OCI-LY7 (cell line): ENCODE measurements around the gene SNRNP48. TPM values are rescaled to one million over a fixed set of nuclear protein-coding genes. Genes with fewer than 3 reads are reported as not detected.

Source experiments
- BruUV-seq: library from RNA; stranded (reverse); fragments of 400-500 nt; replicated peaks from 2 replicates; lab custom pipeline; 2021; lab: Mats Ljungman, UMichigan
- CTCF ChIA-PET: fragments of 300-600 bp; sonication (Branson Sonifier 250); formaldehyde crosslinking; loops from one replicate; lab custom pipeline; 2022; ENCODE audit warnings: antibody characterized with exemption; ENCODE audit not compliant: unreplicated experiment; lab: Charles Lee
- POLR2A ChIA-PET: fragments of 300-600 bp; sonication (Branson Sonifier 250); formaldehyde crosslinking; loops from one replicate; lab custom pipeline; 2022; ENCODE audit warnings: antibody characterized with exemption; lab: Charles Lee
- DNase-seq: peaks from one replicate; pipeline ENCODE4 v3.0.0-alpha.2; 2015; ENCODE audit warnings: low spot score
- H2AFZ ChIP-seq: fragments of 200-600 bp; sonication (generic), shearing (Covaris generic); 2 replicates; pipeline ENCODE4 v1.6.1; 2014; ENCODE audit warnings: mild to moderate bottlenecking, antibody characterized with exemption, low read length, moderate library complexity
- H3K27ac ChIP-seq: fragments of 200-600 bp; sonication (generic); 2 replicates; pipeline ENCODE4 v1.5.1; 2014; ENCODE audit warnings: mixed run types, low read depth, mild to moderate bottlenecking, moderate library complexity, low read length, inconsistent platforms; ENCODE audit not compliant: poor library complexity, severe bottlenecking
- H3K36me3 ChIP-seq: fragments of 200-600 bp; sonication (generic); 2 replicates; pipeline ENCODE4 v1.6.1; 2014; ENCODE audit warnings: mild to moderate bottlenecking, antibody characterized with exemption, low read length, moderate library complexity, mixed read lengths; ENCODE audit not compliant: insufficient read depth
- H3K4me1 ChIP-seq: fragments of 200-600 bp; sonication (generic); 2 replicates; pipeline ENCODE4 v1.5.1; 2014; ENCODE audit warnings: mild to moderate bottlenecking, low read length; ENCODE audit not compliant: insufficient read depth, poor library complexity, severe bottlenecking
- H3K4me2 ChIP-seq: fragments of 200-600 bp; sonication (generic); 2 replicates; pipeline ENCODE4 v1.6.1; 2014; ENCODE audit warnings: mild to moderate bottlenecking, low read length
- H3K4me3 ChIP-seq: fragments of 200-600 bp; sonication (generic); 2 replicates; pipeline ENCODE4 v1.5.1; 2014; ENCODE audit warnings: mild to moderate bottlenecking, low read depth, low read length; ENCODE audit not compliant: poor library complexity, severe bottlenecking
- H3K79me2 ChIP-seq: fragments of 200-600 bp; sonication (generic); 2 replicates; pipeline ENCODE4 v1.6.1; 2016; ENCODE audit warnings: low read depth, mild to moderate bottlenecking, low read length, moderate library complexity, mixed read lengths; ENCODE audit not compliant: insufficient read depth
- H3K9me2 ChIP-seq: fragments of 200-600 bp; sonication (generic); 2 replicates; pipeline ENCODE4 v1.6.1; 2016; ENCODE audit warnings: mild to moderate bottlenecking, low read length, mixed read lengths; ENCODE audit not compliant: insufficient read depth
- H3K9me3 ChIP-seq: fragments of 200-600 bp; sonication (generic); 2 replicates; pipeline ENCODE4 v1.6.1; 2014; ENCODE audit warnings: mild to moderate bottlenecking, mixed run types, low read length, mixed read lengths
- H4K20me1 ChIP-seq: fragments of 200-600 bp; sonication (generic); 2 replicates; pipeline ENCODE4 v1.6.1; 2014; ENCODE audit warnings: mild to moderate bottlenecking, antibody characterized with exemption, low read length, moderate library complexity, mixed read lengths; ENCODE audit not compliant: insufficient read depth
- CTCF ChIP-seq: fragments of 200-600 bp; sonication (generic); conservative IDR thresholded peaks from 2 replicates; pipeline ENCODE4 v1.5.1; 2014; ENCODE audit warnings: mild to moderate bottlenecking, antibody characterized with exemption, low read length, moderate library complexity, mixed read lengths
- EZH2phosphoT487 ChIP-seq: fragments of 200-600 bp; sonication (generic); IDR thresholded peaks from 2 replicates; pipeline ENCODE4 v1.6.1; 2018; ENCODE audit warnings: low read depth, borderline replicate concordance, mild to moderate bottlenecking, mixed run types, antibody characterized with exemption, low read length, moderate library complexity, mixed read lengths
- intact Hi-C: fragments of 100-400 bp; cut with micrococcal nuclease; formaldehyde crosslinking; loops from one replicate; pipeline ENCODE4 v1.10.0; 2022; ENCODE audit not compliant: unreplicated experiment
- total RNA-seq, 2 experiments: library from RNA; depleted of rRNA in 1 of 2; stranded (reverse); fragments of >200 nt in 1 of 2; shearing (Covaris generic) in 1 of 2; gene quantifications; 2 replicates each; pipeline ENCODE4 v1.2.3, GENCODE V29; 2014 to 2022

Gene SNRNP48
- total RNA-seq, 2 experiments from 2014 or later: 24.1 to 30.2 TPM

- no peak overlapping the region for H3K27ac ChIP-seq
- no peak for TF ChIP-seq EZH2phosphoT487
- TF ChIP-seq CTCF: no peak
- H3K36me3 ChIP-seq: no peaks in the 10 kb centered on the region
- CTCF ChIA-PET: no interaction called here
- H2AFZ ChIP-seq: no peak overlapping the region
- H4K20me1 ChIP-seq: no peaks in the 10 kb centered on the region
- H3K4me2 ChIP-seq: no peak overlapping the region
- BruUV-seq: no TSS peak
- POLR2A ChIA-PET: interaction anchor here (0.5 to 1.3 kb wide), 2 partner anchors 13 to 561 kb away, joined by 4 read pairs; no protein-coding TSS in a partner anchor
- H3K79me2 ChIP-seq: no peaks in the 10 kb centered on the region
- H3K4me1 ChIP-seq: no peaks in the 10 kb centered on the region
- DNase-seq: no peak
- no peaks in the 10 kb centered on the region for H3K9me2 ChIP-seq
- H3K4me3 ChIP-seq: no peak overlapping the region
- H3K9me3 ChIP-seq: no peaks in the 10 kb centered on the region
- intact Hi-C loops: no loop called here
Measured at GRCh38 chr6:7650878-7651277, 60.9 kb downstream of the SNRNP48 start.

- intact Hi-C loops: no loop called here
Measured at GRCh38 chr6:7652957-7653356, 63.0 kb downstream of the SNRNP48 start.

More at GRCh38 chr6:7652957-7653356, 63.0 kb downstream of the SNRNP48 start:
- POLR2A ChIA-PET: interaction anchor here (0.6 to 0.9 kb wide), 2 partner anchors 8 to 1823 kb away, joined by 3 read pairs; no protein-coding TSS in a partner anchor
- Histone ChIP-seq H3K27ac (no peak overlapping the region), H3K4me3 (no peak overlapping the region), H3K4me2 (no peak overlapping the region), H3K4me1 (no peaks in the 10 kb centered on the region), H2AFZ (no peak overlapping the region), H3K9me3 (no peaks in the 10 kb centered on the region), H3K79me2 (no peaks in the 10 kb centered on the region), H3K36me3 (no peaks in the 10 kb centered on the region), H3K9me2 (no peaks in the 10 kb centered on the region), H4K20me1 (no peaks in the 10 kb centered on the region)
- CTCF ChIA-PET: no interaction called here
- TF ChIP-seq EZH2phosphoT487: no peak
- no peak for TF ChIP-seq CTCF
- no peak for DNase-seq
- no TSS peak for BruUV-seq
